Suprapubic skin (tissue), 4 donors: ENCODE results near the gene DSCAML1.

Experiments
- CTCF ChIP-seq, 2 donors: fragments of 200-600 bp in 1 of 2; fragments of 450-650 bp in 1 of 2; sonication (generic) in 1 of 2; IDR thresholded peaks; one replicate each; pipeline ENCODE4 v1.5.1; 2016 to 2019; ENCODE audit warnings: antibody characterized with exemption in 2 of 2, mild to moderate bottlenecking in 1 of 2, moderate library complexity in 1 of 2
- POLR2A ChIP-seq, 2 donors: fragments of 450-650 bp; IDR thresholded peaks; one replicate each; pipeline ENCODE4 v1.6.1; 2017; ENCODE audit warnings: antibody characterized with exemption in 2 of 2, mild to moderate bottlenecking in 2 of 2, moderate library complexity in 2 of 2
- POLR2AphosphoS5 ChIP-seq, 3 donors: sonication (generic); formaldehyde crosslinking; IDR thresholded peaks; one replicate each; pipeline ENCODE4 v1.6.1; 2017; ENCODE audit warnings: antibody characterized with exemption in 3 of 3

- TF ChIP-seq POLR2A (IDR thresholded peaks at IDR 0.05) (no peak), CTCF (IDR thresholded peaks at IDR 0.05) (no peak), POLR2AphosphoS5 (IDR thresholded peaks at IDR 0.05) (no peak)
These were observed 227.1 kb downstream of the DSCAML1 start for GRCh38 chr11:117569911-117570310.
